ENCODE measurements around the gene CD1C. TPM values are rescaled to one million over a fixed set of nuclear protein-coding genes. Genes with fewer than 3 reads are reported as not detected.

The CD1C gene
- total RNA-seq, 1 donor from 2014 or later, result not detected

DNA sequence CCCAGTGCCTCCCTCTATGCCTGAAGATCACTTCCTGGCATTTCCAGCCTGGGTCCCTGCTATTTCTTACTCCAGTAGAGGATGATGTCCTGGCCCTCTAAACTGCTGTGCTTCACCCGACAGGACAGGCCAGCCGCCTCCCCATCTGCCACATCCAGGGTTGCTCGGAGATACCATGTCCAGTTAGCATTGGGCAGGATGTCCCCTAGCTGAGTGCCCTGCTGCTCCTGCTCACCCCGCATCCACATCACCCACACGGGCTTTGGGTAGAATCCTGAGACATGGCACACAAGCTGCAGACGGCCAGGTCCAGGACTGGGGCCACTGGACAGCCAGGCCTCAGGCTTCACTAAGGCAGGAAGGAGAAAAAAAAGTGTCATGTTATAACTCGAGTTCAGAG lies 39.6 kb downstream of the CD1C start:
- Histone ChIP-seq H3K9me3 (ENCODE audit: insufficient read depth, low read depth, low read length) (no peaks in the 10 kb centered on the region), H3K27ac (ENCODE audit: low read depth, low read length) (no peak overlapping the region), H3K4me3 (ENCODE audit: insufficient read depth, low read depth, low read length) (no peak overlapping the region), H3K79me2 (ENCODE audit: insufficient read depth, low read length) (no peaks in the 10 kb centered on the region), H4K20me1 (ENCODE audit: insufficient read depth, low read length) (no peaks in the 10 kb centered on the region), H3K27me3 (ENCODE audit: insufficient read depth, low read length) (no peaks in the 10 kb centered on the region), H3K4me2 (ENCODE audit: low read length) (no peak overlapping the region), H3K36me3 (ENCODE audit: insufficient read depth, low read length) (no peaks in the 10 kb centered on the region), H2AFZ (ENCODE audit: low read depth, low read length) (no peak overlapping the region), H3K9ac (ENCODE audit: low read length) (no peak overlapping the region), H3K4me1 (ENCODE audit: insufficient read depth, low read length) (no peaks in the 10 kb centered on the region)
- TF ChIP-seq EZH2 (IDR thresholded peaks at IDR 0.05; ENCODE audit: insufficient read depth, low read length), result no peak
- TF ChIP-seq, protein P1, sequence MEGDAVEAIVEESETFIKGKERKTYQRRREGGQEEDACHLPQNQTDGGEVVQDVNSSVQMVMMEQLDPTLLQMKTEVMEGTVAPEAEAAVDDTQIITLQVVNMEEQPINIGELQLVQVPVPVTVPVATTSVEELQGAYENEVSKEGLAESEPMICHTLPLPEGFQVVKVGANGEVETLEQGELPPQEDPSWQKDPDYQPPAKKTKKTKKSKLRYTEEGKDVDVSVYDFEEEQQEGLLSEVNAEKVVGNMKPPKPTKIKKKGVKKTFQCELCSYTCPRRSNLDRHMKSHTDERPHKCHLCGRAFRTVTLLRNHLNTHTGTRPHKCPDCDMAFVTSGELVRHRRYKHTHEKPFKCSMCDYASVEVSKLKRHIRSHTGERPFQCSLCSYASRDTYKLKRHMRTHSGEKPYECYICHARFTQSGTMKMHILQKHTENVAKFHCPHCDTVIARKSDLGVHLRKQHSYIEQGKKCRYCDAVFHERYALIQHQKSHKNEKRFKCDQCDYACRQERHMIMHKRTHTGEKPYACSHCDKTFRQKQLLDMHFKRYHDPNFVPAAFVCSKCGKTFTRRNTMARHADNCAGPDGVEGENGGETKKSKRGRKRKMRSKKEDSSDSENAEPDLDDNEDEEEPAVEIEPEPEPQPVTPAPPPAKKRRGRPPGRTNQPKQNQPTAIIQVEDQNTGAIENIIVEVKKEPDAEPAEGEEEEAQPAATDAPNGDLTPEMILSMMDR (IDR thresholded peaks at IDR 0.05; ENCODE audit: insufficient read depth, low read depth, low read length), result no peak
- Mint-ChIP-seq H3K36me3 (ENCODE audit: low read depth, unreplicated experiment) (no peaks in the 10 kb centered on the region), H3K27me3 (ENCODE audit: low read depth, unreplicated experiment) (no peaks in the 10 kb centered on the region), H3K27ac (ENCODE audit: unreplicated experiment) (no peak overlapping the region), H3K4me1 (ENCODE audit: low read depth, unreplicated experiment) (peaks cover 8% of the 10 kb centered on the region), H3K9me3 (ENCODE audit: unreplicated experiment) (no peaks in the 10 kb centered on the region), H3K4me3 (ENCODE audit: unreplicated experiment) (no peak overlapping the region)
- FAIRE-seq, result no peak
- no peak for DNase-seq (ENCODE audit: low read depth)

DNA sequence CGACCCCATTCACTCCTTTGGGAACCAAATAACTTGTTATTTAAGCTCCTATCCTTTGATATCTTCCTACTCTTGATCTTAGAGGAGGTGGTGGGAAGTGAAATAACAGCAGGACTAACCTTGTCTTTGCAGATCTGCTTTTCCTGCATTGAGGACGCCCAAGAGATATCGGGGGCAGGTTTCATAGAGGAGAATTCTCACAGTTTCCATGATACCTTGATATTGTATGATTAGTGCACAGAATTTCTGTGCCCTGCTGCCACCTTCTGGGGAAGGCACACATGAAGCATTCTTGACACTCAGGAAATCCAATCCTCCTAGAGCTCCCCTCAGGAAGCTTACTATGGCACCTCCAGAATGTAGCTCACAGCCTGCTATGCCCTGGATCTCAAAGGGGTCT lies 40.0 kb downstream of the CD1C start:
- H3K9me3 ChIP-seq (ENCODE audit: insufficient read depth, low read depth, low read length), result no peaks in the 10 kb centered on the region
- H3K27ac ChIP-seq (ENCODE audit: low read depth, low read length), result no peak overlapping the region
- no peak overlapping the region for H3K9ac ChIP-seq (ENCODE audit: low read length)
- H3K27me3 ChIP-seq (ENCODE audit: insufficient read depth, low read length), result no peaks in the 10 kb centered on the region
- H4K20me1 ChIP-seq (ENCODE audit: insufficient read depth, low read length), result no peaks in the 10 kb centered on the region
- no peak overlapping the region for H3K4me2 ChIP-seq (ENCODE audit: low read length)
- H3K4me1 ChIP-seq (ENCODE audit: insufficient read depth, low read length), result no peaks in the 10 kb centered on the region
- TF ChIP-seq, protein P1 (IDR thresholded peaks at IDR 0.05; ENCODE audit: insufficient read depth, low read depth, low read length), result no peak
- TF ChIP-seq EZH2 (IDR thresholded peaks at IDR 0.05; ENCODE audit: insufficient read depth, low read length), result no peak
- H3K4me3 ChIP-seq (ENCODE audit: insufficient read depth, low read depth, low read length), result no peak overlapping the region
- no peaks in the 10 kb centered on the region for H3K36me3 ChIP-seq (ENCODE audit: insufficient read depth, low read length)
- no peak overlapping the region for H3K27ac Mint-ChIP-seq (ENCODE audit: unreplicated experiment)
- FAIRE-seq (no peak), DNase-seq (ENCODE audit: low read depth) (no peak)
- no peak overlapping the region for H2AFZ ChIP-seq (ENCODE audit: low read depth, low read length)
- H3K4me1 Mint-ChIP-seq (ENCODE audit: low read depth, unreplicated experiment), result peaks cover 13% of the 10 kb centered on the region
- no peaks in the 10 kb centered on the region for H3K79me2 ChIP-seq (ENCODE audit: insufficient read depth, low read length)
- no peaks in the 10 kb centered on the region for H3K36me3 Mint-ChIP-seq (ENCODE audit: low read depth, unreplicated experiment)
- no peaks in the 10 kb centered on the region for H3K9me3 Mint-ChIP-seq (ENCODE audit: unreplicated experiment)
- H3K4me3 Mint-ChIP-seq (ENCODE audit: unreplicated experiment), result no peak overlapping the region
- no peaks in the 10 kb centered on the region for H3K27me3 Mint-ChIP-seq (ENCODE audit: low read depth, unreplicated experiment)

DNA sequence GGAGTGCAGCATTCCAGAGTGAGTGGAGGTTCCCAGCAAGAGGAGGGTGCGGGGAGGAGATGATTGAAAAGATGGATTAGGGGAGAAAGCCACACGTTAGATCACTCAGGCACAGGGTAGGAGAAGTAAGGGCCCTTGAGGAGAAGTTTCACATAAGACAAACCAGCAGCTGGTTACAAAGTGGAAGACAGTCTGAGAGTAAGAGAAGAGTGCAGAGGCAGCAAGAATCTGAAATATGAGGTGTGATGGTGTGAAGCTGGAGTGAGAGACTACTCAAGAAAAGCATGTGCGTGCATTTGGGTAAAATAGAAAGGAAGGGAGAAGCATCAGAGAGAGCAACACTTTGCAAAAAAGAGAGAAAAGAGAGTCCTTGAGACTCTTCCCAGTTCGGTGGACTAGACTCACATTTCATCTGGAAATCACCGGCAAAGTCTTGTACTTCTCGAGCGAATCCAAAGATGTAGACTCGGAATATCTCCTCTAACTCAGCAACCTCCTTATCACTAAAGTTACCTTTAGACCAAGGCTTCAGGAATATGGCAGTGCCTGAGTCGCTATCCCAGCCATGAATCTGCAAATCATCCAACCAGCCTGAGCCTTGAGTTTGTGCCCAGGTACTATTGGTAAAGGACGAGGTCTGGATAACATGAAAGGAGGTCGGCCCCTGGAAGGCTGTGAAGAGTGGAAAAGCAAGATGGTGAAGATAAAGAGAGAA lies 40.8 kb downstream of the CD1C start:
- H3K9ac ChIP-seq (ENCODE audit: low read length), result no peak overlapping the region
- no peak overlapping the region for H3K27ac ChIP-seq (ENCODE audit: low read depth, low read length)
- H3K4me3 ChIP-seq (ENCODE audit: insufficient read depth, low read depth, low read length), result no peak overlapping the region
- no peaks in the 10 kb centered on the region for H4K20me1 ChIP-seq (ENCODE audit: insufficient read depth, low read length)
- H2AFZ ChIP-seq (ENCODE audit: low read depth, low read length), result no peak overlapping the region
- no peaks in the 10 kb centered on the region for H3K79me2 ChIP-seq (ENCODE audit: insufficient read depth, low read length)
- H3K4me1 ChIP-seq (ENCODE audit: insufficient read depth, low read length), result no peaks in the 10 kb centered on the region
- Mint-ChIP-seq H3K27me3 (ENCODE audit: low read depth, unreplicated experiment) (no peaks in the 10 kb centered on the region), H3K9me3 (ENCODE audit: unreplicated experiment) (no peaks in the 10 kb centered on the region), H3K27ac (ENCODE audit: unreplicated experiment) (no peak overlapping the region), H3K36me3 (ENCODE audit: low read depth, unreplicated experiment) (no peaks in the 10 kb centered on the region), H3K4me1 (ENCODE audit: low read depth, unreplicated experiment) (peaks cover 17% of the 10 kb centered on the region), H3K4me3 (ENCODE audit: unreplicated experiment) (no peak overlapping the region)
- no peaks in the 10 kb centered on the region for H3K9me3 ChIP-seq (ENCODE audit: insufficient read depth, low read depth, low read length)
- FAIRE-seq, result no peak
- no peak for TF ChIP-seq EZH2 (IDR thresholded peaks at IDR 0.05; ENCODE audit: insufficient read depth, low read length)
- TF ChIP-seq, protein P1 (IDR thresholded peaks at IDR 0.05; ENCODE audit: insufficient read depth, low read depth, low read length), result no peak
- H3K4me2 ChIP-seq (ENCODE audit: low read length), result no peak overlapping the region
- DNase-seq (ENCODE audit: low read depth), result no peak
- H3K27me3 ChIP-seq (ENCODE audit: insufficient read depth, low read length), result no peaks in the 10 kb centered on the region
- no peaks in the 10 kb centered on the region for H3K36me3 ChIP-seq (ENCODE audit: insufficient read depth, low read length)
